AG04450 (cell line): ENCODE data around the gene CTSK. TPM values are rescaled to one million over a fixed set of nuclear protein-coding genes. Genes with fewer than 3 reads are reported as not detected.
"Not testable (repeated sequence)": the region's sequence is repeated elsewhere in the genome, so short reads cannot be mapped to it uniquely, and the experiment has no call there.

Experiments
- CTCF ChIA-PET: fragments of 300-600, 350-600 bp; formaldehyde crosslinking; extraction: SDS; loops from one replicate; lab custom pipeline; 2022; ENCODE audit warnings: antibody characterized with exemption, inconsistent platforms; lab: Charles Lee
- POLR2A ChIA-PET: fragments of 350-600 bp; formaldehyde crosslinking; extraction: SDS; loops from one replicate; lab custom pipeline; 2021; ENCODE audit warnings: antibody characterized with exemption, inconsistent platforms; lab: Yijun Ruan, JAX
- DNase-seq: peaks from one replicate; pipeline ENCODE4 v3.0.0-alpha.2; 2011; ENCODE audit warnings: low read depth, low spot score
- H3K27ac ChIP-seq: one replicate; pipeline ENCODE4 v1.5.1; 2012; ENCODE audit warnings: low read depth, low read length, control low read depth
- H3K27me3 ChIP-seq: one replicate; pipeline ENCODE4 v1.6.0; 2012; ENCODE audit warnings: low read length; ENCODE audit not compliant: control insufficient read depth, insufficient read depth
- H3K4me3 ChIP-seq: 2 replicates; pipeline ENCODE4 v1.5.1; 2011; ENCODE audit warnings: mild to moderate bottlenecking, low read depth, low read length, control low read depth
- H3K9me3 ChIP-seq: 2 replicates; pipeline ENCODE4 v1.5.1; 2012; ENCODE audit warnings: low read length; ENCODE audit not compliant: control insufficient read depth, insufficient read depth
- CTCF ChIP-seq: IDR thresholded peaks from 2 replicates; pipeline ENCODE4 v1.5.1; 2011; ENCODE audit warnings: low read depth, low read length, control low read depth, inconsistent platforms
- polyA plus RNA-seq: library from polyadenylated mRNA; depleted of rRNA; stranded (reverse); fragments of >200 nt; gene quantifications from 2 replicates; pipeline ENCODE4 v1.2.3, GENCODE V29; 2011

CTSK gene
- polyA plus RNA-seq, 1 experiment = 72.5 TPM

GRCh38 chr1:150775276-150775675 lies 32.8 kb downstream of the CTSK start:
- H3K9me3 ChIP-seq = no peaks in the 10 kb centered on the region
- no peak for DNase-seq
- H3K4me3 ChIP-seq = no peak overlapping the region
- TF ChIP-seq CTCF = no peak
- no peaks in the 10 kb centered on the region for H3K27me3 ChIP-seq
- CTCF ChIA-PET = interaction anchor here (0.6 kb wide), 1 partner anchor 396 kb away, joined by 4 read pairs; no protein-coding TSS in a partner anchor
- POLR2A ChIA-PET = no interaction called here
- no peak overlapping the region for H3K27ac ChIP-seq

- no peak for DNase-seq
- H3K27me3 ChIP-seq = no peaks in the 10 kb centered on the region
- no peak overlapping the region for H3K27ac ChIP-seq
- no peaks in the 10 kb centered on the region for H3K9me3 ChIP-seq
- POLR2A ChIA-PET = no interaction called here
- H3K4me3 ChIP-seq = no peak overlapping the region
- no peak for TF ChIP-seq CTCF
- CTCF ChIA-PET = no interaction called here
Observed at GRCh38 chr1:150772326-150772725, 35.7 kb downstream of the CTSK start.

- H3K4me3 ChIP-seq, H3K27ac ChIP-seq, H3K27me3 ChIP-seq, DNase-seq, H3K9me3 ChIP-seq, POLR2A ChIA-PET: not testable (repeated sequence)
- CTCF ChIA-PET = interaction anchor here (1.1 kb wide), 2 partner anchors 207 to 228 kb away, joined by 3 to 5 read pairs; no protein-coding TSS in a partner anchor
Observed at GRCh38 chr1:150767704-150768103, 40.4 kb downstream of the CTSK start.

- H3K27me3 ChIP-seq, H3K4me3 ChIP-seq, POLR2A ChIA-PET, DNase-seq, H3K27ac ChIP-seq, H3K9me3 ChIP-seq: not testable (repeated sequence)
- CTCF ChIA-PET = interaction anchor here (1.0 to 1.9 kb wide), 2 partner anchors 47 to 205 kb away, joined by 4 to 5 read pairs; no protein-coding TSS in a partner anchor
Observed at GRCh38 chr1:150765977-150766301, 42.1 kb downstream of the CTSK start.

GRCh38 chr1:150765296-150765976 lies 42.6 kb downstream of the CTSK start, which contains the start of gene CTSS:
CTSS (minus strand) TSS chr1:150765778; CDS start chr1:150764763, 1,015 bp downstream.
- TF ChIP-seq CTCF = no peak
- Histone ChIP-seq H3K27me3 (no peaks in the 10 kb centered on the region), H3K27ac (peak within 1 kb of the TSS; percentile 90), H3K9me3 (peaks cover 6% of the 10 kb centered on the region), H3K4me3 (no peak within 1 kb of the TSS)
- POLR2A ChIA-PET = no interaction called here
- CTCF ChIA-PET = interaction anchor here (1.0 to 1.9 kb wide), 2 partner anchors 47 to 205 kb away, joined by 4 to 5 read pairs; no protein-coding TSS in a partner anchor
- DNase-seq = no peak

GRCh38 chr1:150764617-150765101 lies 43.4 kb downstream of the CTSK start:
- POLR2A ChIA-PET = interaction anchor here (0.6 kb wide), 3 partner anchors 117 to 216 kb away, joined by 3 to 6 read pairs (median 6); no protein-coding TSS in a partner anchor
- peaks cover 7% of the 10 kb centered on the region for H3K9me3 ChIP-seq
- no peak overlapping the region for H3K4me3 ChIP-seq
- TF ChIP-seq CTCF = no peak
- H3K27ac ChIP-seq = peak overlapping the region; percentile 90
- CTCF ChIA-PET = interaction anchor here (1.9 kb wide), 1 partner anchor 48 kb away, joined by 5 read pairs; no protein-coding TSS in a partner anchor
- H3K27me3 ChIP-seq = no peaks in the 10 kb centered on the region
- DNase-seq = peak; percentile 87
